Measurements from ENCODE around the gene SLC12A7.

DNA sequence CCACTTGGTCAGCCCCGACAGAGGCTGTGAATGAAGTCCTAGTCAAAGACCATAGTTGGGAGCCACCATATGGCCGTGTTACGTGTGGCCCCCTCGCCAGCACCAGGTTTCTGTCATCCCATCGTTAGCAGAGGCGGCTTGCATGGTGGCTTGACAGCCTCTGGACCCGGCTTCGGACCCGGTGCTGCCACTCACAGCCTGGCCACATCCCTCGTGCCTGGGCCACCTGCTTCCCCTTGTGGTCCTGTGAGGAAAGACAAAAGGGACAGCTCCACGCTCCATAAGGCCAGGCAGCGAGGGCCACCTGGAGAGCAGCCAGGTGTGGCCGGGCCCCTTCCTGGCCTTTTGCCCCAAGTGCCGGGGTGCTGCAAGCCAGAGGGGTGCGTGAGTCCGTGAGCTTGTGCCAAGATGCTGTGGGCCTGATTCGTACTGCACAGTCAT, 97.1 kb downstream of the SLC12A7 start:
- TF ChIP-seq, protein P1, sequence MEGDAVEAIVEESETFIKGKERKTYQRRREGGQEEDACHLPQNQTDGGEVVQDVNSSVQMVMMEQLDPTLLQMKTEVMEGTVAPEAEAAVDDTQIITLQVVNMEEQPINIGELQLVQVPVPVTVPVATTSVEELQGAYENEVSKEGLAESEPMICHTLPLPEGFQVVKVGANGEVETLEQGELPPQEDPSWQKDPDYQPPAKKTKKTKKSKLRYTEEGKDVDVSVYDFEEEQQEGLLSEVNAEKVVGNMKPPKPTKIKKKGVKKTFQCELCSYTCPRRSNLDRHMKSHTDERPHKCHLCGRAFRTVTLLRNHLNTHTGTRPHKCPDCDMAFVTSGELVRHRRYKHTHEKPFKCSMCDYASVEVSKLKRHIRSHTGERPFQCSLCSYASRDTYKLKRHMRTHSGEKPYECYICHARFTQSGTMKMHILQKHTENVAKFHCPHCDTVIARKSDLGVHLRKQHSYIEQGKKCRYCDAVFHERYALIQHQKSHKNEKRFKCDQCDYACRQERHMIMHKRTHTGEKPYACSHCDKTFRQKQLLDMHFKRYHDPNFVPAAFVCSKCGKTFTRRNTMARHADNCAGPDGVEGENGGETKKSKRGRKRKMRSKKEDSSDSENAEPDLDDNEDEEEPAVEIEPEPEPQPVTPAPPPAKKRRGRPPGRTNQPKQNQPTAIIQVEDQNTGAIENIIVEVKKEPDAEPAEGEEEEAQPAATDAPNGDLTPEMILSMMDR (IDR thresholded peaks at IDR 0.05), result no peak
- no peak for TF ChIP-seq POLR2AphosphoS5 (IDR thresholded peaks at IDR 0.05)
- TF ChIP-seq POLR2A (IDR thresholded peaks at IDR 0.05), result no peak
